Hepatic stellate cell (primary cell): ENCODE measurements around the gene ADAM22.

Source experiments
- DNase-seq: peaks from one replicate; pipeline ENCODE4 v3.0.0; 2011; ENCODE audit warnings: low spot score

The ADAM22 gene

GRCh38 chr7:88042157-88042556 is 108.1 kb downstream of the ADAM22 start:
- no peak for DNase-seq

GRCh38 chr7:88042803-88043202 is 108.8 kb downstream of the ADAM22 start:
- no peak for DNase-seq

DNA sequence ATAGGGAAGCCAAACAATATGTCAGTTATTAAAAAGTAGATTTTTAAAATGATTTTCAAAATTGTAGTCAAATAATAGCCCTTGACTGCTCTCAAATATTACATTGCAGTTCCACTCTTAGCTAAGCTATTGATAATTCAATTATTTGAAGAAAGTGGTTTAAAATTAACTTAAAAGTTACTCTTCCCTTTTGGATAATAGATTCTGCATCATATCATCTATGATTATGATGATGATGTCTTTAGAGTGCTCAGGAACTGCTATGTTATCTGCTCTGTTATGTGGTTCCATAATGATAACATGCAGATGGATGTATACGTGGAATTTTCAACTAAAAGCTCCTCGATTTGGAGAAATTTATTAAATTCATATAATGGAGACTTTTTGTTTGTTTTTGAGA is 110.0 kb downstream of the ADAM22 start:
- DNase-seq = no peak

DNA sequence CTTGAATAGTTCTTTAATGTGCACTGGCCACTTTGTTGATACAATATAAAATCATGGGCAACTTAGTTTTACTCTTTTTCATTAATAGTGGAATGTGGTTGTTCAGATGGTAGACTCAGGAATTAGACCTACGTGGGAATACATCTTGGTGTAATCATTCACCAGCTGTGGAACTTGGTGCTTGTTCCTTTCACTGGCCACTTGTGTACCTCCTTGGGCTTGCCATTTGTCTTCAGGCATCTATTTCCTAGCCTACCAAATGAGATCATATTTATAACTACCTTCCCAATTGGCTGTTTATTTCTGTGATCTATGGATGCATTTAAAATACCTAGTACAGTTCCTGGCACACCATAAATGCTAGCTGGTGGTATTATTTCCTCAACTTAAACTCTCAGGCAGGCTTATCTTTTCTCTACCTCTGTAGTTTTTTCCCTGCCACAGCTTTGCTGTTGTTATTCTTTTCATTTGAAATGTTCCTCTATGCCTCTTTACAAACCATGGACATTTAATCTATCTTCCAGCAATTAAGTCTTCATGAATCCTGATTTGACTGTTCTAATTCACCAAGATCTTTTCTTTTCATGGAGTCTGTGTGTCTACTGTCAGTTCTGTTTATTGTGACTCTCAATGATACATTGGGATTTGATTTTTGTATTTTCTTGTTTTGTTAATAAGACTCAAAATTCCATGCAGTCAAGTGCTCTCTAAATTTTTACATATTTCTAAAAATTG is 113.0 kb downstream of the ADAM22 start:
- no peak for DNase-seq

DNA sequence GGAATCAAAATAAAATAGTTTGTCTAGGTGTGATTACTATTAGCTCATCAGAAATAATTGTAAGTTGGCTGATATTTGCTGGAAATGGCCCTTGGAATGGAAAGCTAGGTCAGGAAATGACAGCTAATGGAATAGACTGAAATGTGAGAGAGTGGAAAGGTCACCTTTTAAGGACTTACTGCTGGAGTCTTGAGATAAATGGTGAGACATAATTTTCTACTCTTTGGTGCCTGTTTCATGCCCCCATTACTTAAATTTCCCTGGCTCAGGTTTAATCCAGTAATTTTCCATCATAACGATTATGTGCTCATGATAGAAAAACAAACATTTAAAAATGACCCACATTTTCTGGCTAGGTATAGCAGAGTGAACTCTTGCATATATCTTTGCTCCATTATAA is 123.6 kb downstream of the ADAM22 start:
- no peak for DNase-seq

GRCh38 chr7:88062238-88062637 is 128.2 kb downstream of the ADAM22 start:
- no peak for DNase-seq

- no peak for DNase-seq
These were observed 135.0 kb downstream of the ADAM22 start for GRCh38 chr7:88069093-88069492.

DNA sequence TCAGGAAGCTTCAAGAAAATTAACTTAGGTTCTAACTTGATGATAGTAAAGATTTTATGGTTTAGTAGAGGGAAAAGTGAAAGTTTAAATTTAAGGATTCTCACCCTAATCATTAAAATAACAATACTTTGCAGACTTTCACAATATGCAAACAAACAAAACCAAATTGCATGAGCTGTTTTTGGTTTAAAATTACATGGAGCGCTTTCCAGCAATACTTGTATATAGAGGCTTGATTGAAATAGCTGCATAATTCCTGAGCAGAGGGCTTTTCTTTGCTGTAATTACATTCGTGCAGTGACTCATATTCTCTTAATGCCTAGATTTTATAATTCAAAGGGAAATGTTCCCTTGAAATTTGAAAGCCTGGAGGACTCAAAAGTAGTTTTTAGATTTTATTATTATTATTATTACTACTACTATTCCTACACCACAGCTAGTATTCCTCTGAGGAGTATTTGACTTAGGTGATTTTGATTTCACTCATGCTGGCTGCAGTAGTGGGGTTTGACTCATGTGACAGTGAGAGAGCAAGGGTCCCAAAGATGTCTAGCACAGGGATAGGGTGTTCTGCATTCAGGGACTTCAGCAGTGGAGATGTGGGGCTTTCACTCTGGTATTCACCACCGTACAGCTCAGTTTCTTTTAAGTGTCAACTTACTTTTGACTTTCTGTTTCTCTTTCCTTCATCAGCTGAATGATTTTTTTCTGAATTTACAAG is 138.1 kb downstream of the ADAM22 start:
- DNase-seq = no peak

GRCh38 chr7:88072715-88073055 is 138.6 kb downstream of the ADAM22 start:
- no peak for DNase-seq

- DNase-seq = no peak
These were observed 139.6 kb downstream of the ADAM22 start for GRCh38 chr7:88073626-88074025.

GRCh38 chr7:88075216-88075615 is 141.2 kb downstream of the ADAM22 start:
- no peak for DNase-seq

GRCh38 chr7:88083883-88084282 is 149.8 kb downstream of the ADAM22 start:
- no peak for DNase-seq

DNA sequence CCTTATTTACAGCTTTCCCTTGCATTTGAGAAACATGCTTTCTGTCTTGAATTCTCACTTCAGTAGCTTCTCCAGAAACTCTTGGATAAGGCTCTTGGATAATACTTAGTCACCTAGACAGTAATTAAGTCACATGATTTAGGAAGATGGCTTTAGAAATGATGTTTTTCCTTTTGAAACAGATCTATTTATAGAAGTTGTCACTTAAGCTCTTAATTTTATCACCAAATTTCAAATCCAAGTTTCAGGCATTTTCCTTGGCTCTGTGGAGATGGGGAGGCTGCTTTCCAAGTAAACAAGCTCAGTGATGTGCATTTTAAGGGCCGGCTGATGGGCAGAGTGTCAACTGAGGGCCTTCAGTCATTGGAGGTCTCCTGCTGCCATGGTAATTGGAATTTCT is 155.5 kb downstream of the ADAM22 start:
- DNase-seq = no peak

GRCh38 chr7:88090240-88090639 is 156.2 kb downstream of the ADAM22 start:
- no peak for DNase-seq

DNA sequence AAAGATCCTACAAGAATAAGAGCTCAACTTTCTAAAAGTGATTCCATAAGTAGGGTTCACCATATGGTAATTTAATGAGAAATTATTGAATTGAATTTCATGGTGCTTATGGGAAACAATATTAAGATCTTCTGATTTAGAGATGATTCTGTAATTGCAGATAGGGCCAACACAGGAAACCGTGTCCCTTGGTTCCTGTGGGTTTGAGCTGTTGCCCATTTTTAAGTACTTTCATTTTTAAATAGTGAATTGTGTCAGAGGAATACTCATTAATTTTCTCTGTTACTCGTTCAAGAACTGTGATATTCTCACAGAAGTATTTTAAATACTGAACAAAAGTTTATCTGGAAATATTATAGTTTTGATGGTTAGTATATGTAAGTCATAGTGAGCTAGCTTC is 156.6 kb downstream of the ADAM22 start:
- no peak for DNase-seq

- no peak for DNase-seq
These were observed 158.1 kb downstream of the ADAM22 start for GRCh38 chr7:88091988-88092675.

GRCh38 chr7:88092676-88092999 is 158.6 kb downstream of the ADAM22 start:
- DNase-seq = no peak

- no peak for DNase-seq
These were observed 167.7 kb downstream of the ADAM22 start for GRCh38 chr7:88101769-88102168.

GRCh38 chr7:88102675-88103074 is 168.6 kb downstream of the ADAM22 start:
- DNase-seq = no peak

- no peak for DNase-seq
These were observed 170.7 kb downstream of the ADAM22 start for GRCh38 chr7:88104732-88105131.

- no peak for DNase-seq
These were observed 171.2 kb downstream of the ADAM22 start for GRCh38 chr7:88105231-88105630.

DNA sequence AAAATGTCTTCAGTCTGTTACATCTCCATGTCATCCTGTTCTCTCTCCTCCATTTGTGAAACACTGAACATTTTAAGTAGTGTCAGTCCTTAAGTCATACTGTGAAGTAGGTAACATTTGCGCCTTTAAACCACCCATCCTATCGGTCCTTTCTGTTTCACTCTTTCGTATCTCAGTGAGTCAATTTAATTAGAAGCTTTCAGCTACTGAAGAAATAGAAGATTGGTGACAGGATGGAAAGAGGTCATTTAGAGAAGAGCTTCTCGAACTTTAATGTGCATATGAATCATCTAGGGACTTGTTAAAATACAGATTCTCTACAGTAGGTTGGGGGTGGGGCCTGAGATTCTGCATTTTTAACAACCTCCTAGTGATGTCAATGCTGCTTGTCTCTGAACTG is 172.4 kb downstream of the ADAM22 start:
- DNase-seq = no peak

DNA sequence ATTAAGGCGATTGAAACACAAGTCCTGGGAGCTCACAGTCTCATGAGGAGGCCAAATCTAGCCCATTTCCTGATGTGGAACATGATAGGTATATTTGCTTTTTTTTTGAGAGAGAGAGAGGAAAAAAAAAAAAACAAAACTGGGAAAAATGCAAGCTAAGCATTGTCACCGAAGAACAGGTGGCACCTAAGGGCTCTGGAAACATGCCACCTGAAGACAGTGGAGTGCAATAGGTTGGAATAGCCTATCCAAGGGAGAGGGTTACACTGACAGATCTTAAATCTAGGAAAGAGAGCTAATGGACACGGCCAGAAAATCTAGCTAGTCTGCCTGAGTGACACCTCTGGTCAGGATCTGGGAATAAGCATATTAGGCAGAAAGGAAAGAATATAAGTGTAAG is 175.6 kb downstream of the ADAM22 start:
- DNase-seq = no peak
